ENCODE results near the gene CCR7. TPM values are rescaled to one million over a fixed set of nuclear protein-coding genes. Genes with fewer than 3 reads are reported as not detected.
"Not testable (repeated sequence)": the region's sequence is repeated elsewhere in the genome, so short reads cannot be mapped to it uniquely, and the experiment has no call there.

The CCR7 gene
- total RNA-seq, 2 donors from 2014 or later, result 0.28 TPM; not detected in 1

GRCh38 chr17:40576113-40576740, 11.0 kb upstream of the CCR7 start:
- TF ChIP-seq CTCF (IDR thresholded peaks at IDR 0.05), result no peak
- no peaks in the 10 kb centered on the region for H3K36me3 ChIP-seq
- no peak for DNase-seq (ENCODE audit: low spot score)
- no peaks in the 10 kb centered on the region for H3K4me1 ChIP-seq
- no peak overlapping the region for H3K27ac ChIP-seq
- H3K4me3 ChIP-seq, result no peak overlapping the region
- H3K9me3 ChIP-seq, result peaks cover 0 to 22% of the 10 kb centered on the region in 2 donors
- H3K27me3 ChIP-seq, result no peaks in the 10 kb centered on the region

GRCh38 chr17:40574292-40574691, 9.0 kb upstream of the CCR7 start:
- no peaks in the 10 kb centered on the region for H3K4me1 ChIP-seq
- H3K9me3 ChIP-seq, result peaks cover 0 to 22% of the 10 kb centered on the region in 2 donors
- TF ChIP-seq CTCF (IDR thresholded peaks at IDR 0.05), result no peak
- H3K27ac ChIP-seq, result no peak overlapping the region
- no peaks in the 10 kb centered on the region for H3K36me3 ChIP-seq
- H3K4me3 ChIP-seq, result no peak overlapping the region
- no peak for DNase-seq (ENCODE audit: low spot score)
- no peaks in the 10 kb centered on the region for H3K27me3 ChIP-seq

GRCh38 chr17:40572245-40572993, 7.1 kb upstream of the CCR7 start:
- H3K27me3 ChIP-seq; H3K36me3 ChIP-seq; DNase-seq (ENCODE audit: low spot score); H3K4me3 ChIP-seq; H3K4me1 ChIP-seq; H3K27ac ChIP-seq: not testable (repeated sequence)
- peaks cover 0 to 22% of the 10 kb centered on the region in 2 donors for H3K9me3 ChIP-seq

- TF ChIP-seq CTCF (IDR thresholded peaks at IDR 0.05), result no peak
- peaks cover 0 to 3% of the 10 kb centered on the region in 2 donors for H3K9me3 ChIP-seq
- no peak overlapping the region for H3K4me3 ChIP-seq
- H3K27ac ChIP-seq, result no peak overlapping the region
- H3K36me3 ChIP-seq, result no peaks in the 10 kb centered on the region
- no peak for DNase-seq (ENCODE audit: low spot score)
- H3K27me3 ChIP-seq, result no peaks in the 10 kb centered on the region
- no peaks in the 10 kb centered on the region for H3K4me1 ChIP-seq
Measured at GRCh38 chr17:40568074-40568836, 3.0 kb upstream of the CCR7 start.

- Histone ChIP-seq H3K4me1 (no peaks in the 10 kb centered on the region), H3K4me3 (no peak overlapping the region), H3K27ac (no peak overlapping the region), H3K27me3 (no peaks in the 10 kb centered on the region), H3K9me3 (no peaks in the 10 kb centered on the region), H3K36me3 (no peaks in the 10 kb centered on the region)
- TF ChIP-seq CTCF (IDR thresholded peaks at IDR 0.05), result no peak
- DNase-seq (ENCODE audit: low spot score), result no peak
Measured at GRCh38 chr17:40567377-40567776, 2.1 kb upstream of the CCR7 start.

- Histone ChIP-seq H3K9me3 (no peaks in the 10 kb centered on the region), H3K36me3 (no peaks in the 10 kb centered on the region), H3K27ac (no peak overlapping the region), H3K4me3 (no peak overlapping the region), H3K4me1 (no peaks in the 10 kb centered on the region), H3K27me3 (no peaks in the 10 kb centered on the region)
- no peak for TF ChIP-seq CTCF (IDR thresholded peaks at IDR 0.05)
- no peak for DNase-seq (ENCODE audit: low spot score)
Measured at GRCh38 chr17:40565769-40566409, 617 bp upstream of the CCR7 start.

Measured in right atrium auricular region (tissue), 2 donors.